ENCODE results near the gene ZNG1C. TPM values are rescaled to one million over a fixed set of nuclear protein-coding genes. Genes with fewer than 3 reads are reported as not detected.
"Not testable (repeated sequence)": the region's sequence is repeated elsewhere in the genome, so short reads cannot be mapped to it uniquely, and the experiment has no call there.

Gene ZNG1C
- 6.5 and 10.5 TPM in 2 replicates for total RNA-seq (2014; rRNA removed; shearing (Covaris generic); ENCODE audit: low replicate concordance)

DNA sequence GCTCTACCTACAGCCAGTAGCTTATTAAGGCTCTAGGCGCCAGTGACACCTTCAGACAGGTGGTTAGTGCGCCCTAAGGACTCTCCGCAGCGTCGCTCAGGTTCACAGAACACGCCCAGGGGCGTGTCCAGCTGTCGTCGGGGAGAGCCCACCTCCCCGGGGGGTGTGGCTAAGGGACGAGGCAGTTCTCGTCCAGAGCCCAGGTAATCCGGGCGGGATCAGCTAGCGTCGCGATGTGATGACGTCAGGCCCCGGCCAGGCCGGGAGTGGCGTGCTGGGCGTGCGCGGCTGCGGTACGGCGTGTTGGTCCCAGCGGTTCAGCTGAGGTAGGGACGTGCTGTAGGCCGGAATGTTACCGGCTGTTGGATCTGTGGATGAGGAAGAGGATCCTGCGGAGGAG lies at the start of gene ZNG1C:
Gene ZNG1C (plus strand): TSS at position 301 of the 400 bp plus-strand sequence. CDS start 49 bp downstream, at position 350.
- in situ Hi-C loops (cut with HindIII; ENCODE audit: low pct_unique_long_range_greater_than_20kb, low sequenced_read_pairs); DNase-seq (ENCODE audit: low read depth): not testable (repeated sequence)

DNA sequence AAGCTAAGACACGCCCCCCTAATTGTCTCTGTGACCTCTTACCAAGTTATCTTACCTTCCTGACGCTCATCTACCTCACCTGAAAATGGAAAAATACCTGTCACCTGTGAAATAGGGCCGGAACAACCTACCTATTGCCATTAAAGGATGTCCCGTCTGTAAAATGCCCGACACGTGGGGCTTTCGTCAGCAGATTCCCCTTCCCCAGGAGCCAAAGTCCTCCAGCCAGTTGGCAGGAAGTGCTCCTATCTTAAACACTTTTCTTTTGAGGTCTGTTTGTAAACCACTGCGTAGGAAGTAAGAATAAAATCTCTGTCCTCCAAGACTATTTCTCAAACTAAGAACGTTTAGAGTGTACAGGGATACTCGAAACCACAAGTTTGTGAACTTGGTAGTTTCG lies 654 bp downstream of the ZNG1C start:
- in situ Hi-C loops (cut with HindIII; ENCODE audit: low pct_unique_long_range_greater_than_20kb, low sequenced_read_pairs); DNase-seq (ENCODE audit: low read depth): not testable (repeated sequence)

DNA sequence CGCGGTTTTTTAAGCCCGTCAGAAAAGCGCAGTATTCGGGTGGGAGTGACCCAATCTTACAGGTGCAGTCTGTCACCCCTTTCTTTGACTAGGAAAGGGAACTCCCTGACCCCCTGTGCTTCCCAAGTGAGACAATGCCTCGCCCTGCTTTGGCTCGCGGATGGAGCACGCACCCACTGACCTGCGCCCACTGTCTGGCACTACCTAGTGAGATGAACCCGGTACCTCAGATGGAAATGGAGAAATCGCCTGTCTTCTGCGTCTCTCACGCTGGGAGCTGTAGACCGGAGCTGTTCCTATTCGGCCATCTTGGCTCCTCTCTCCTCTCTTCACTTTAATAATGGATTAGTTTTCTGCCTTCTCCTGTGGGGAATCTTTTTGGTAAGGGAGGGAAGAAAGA lies 39.3 kb downstream of the ZNG1C start:
- DNase-seq (ENCODE audit: low read depth); in situ Hi-C loops (cut with HindIII; ENCODE audit: low pct_unique_long_range_greater_than_20kb, low sequenced_read_pairs): not testable (repeated sequence)

- in situ Hi-C loops (cut with HindIII; ENCODE audit: low pct_unique_long_range_greater_than_20kb, low sequenced_read_pairs); DNase-seq (ENCODE audit: low read depth): not testable (repeated sequence)
These were observed 60.8 kb downstream of the ZNG1C start, which contains the start of gene FOXD4L3 for GRCh38 chr9:68302567-68302966. FOXD4L3 (plus strand) TSS chr9:68302867; CDS start chr9:68302952, 85 bp downstream.

DNA sequence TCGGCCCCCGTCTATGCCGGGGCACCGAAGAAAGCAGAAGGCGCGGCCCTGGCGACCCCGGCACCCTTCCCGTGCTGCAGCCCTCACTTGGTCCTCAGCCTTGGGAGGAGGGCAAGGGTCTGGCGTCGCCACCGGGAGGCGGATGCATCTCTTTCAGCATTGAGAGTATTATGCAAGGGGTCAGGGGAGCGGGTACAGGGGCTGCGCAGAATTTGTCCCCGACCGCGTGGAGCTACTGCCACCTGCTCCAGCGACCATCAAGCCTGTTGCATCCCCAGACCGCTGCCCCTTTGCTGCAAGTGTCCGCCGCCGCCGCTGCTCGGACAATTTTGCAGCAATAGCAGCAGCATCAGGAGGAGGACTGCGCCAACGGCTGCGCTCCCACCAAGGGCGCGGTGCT lies 62.0 kb downstream of the ZNG1C start:
- in situ Hi-C loops (cut with HindIII; ENCODE audit: low pct_unique_long_range_greater_than_20kb, low sequenced_read_pairs); DNase-seq (ENCODE audit: low read depth): not testable (repeated sequence)

GRCh38 chr9:68304212-68304611 lies 62.4 kb downstream of the ZNG1C start:
- DNase-seq (ENCODE audit: low read depth); in situ Hi-C loops (cut with HindIII; ENCODE audit: low pct_unique_long_range_greater_than_20kb, low sequenced_read_pairs): not testable (repeated sequence)

DNA sequence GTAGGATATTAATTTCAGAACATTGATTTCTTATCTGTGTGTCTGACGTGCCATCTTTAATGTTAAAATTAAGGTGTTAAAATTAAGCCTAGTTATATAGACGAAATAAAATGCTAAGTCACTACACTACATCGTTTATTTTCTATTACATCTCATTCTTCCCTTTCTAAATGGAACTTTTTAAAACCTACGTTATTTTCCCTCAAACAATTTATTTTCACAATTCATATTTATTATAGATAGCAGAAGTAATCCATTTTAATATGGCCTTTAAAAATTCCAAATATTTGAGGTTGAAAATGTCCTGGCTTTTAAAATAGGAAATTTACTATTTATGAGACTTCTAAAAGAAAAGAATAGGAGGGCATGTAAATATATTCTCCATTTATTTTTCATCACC lies 63.0 kb downstream of the ZNG1C start:
- DNase-seq (ENCODE audit: low read depth); in situ Hi-C loops (cut with HindIII; ENCODE audit: low pct_unique_long_range_greater_than_20kb, low sequenced_read_pairs): not testable (repeated sequence)

- in situ Hi-C loops (cut with HindIII; ENCODE audit: low pct_unique_long_range_greater_than_20kb, low sequenced_read_pairs); DNase-seq (ENCODE audit: low read depth): not testable (repeated sequence)
These were observed 64.0 kb downstream of the ZNG1C start for GRCh38 chr9:68305680-68306285.

GRCh38 chr9:68306391-68306964 lies 64.7 kb downstream of the ZNG1C start:
- DNase-seq (ENCODE audit: low read depth); in situ Hi-C loops (cut with HindIII; ENCODE audit: low pct_unique_long_range_greater_than_20kb, low sequenced_read_pairs): not testable (repeated sequence)

- DNase-seq (ENCODE audit: low read depth); in situ Hi-C loops (cut with HindIII; ENCODE audit: low pct_unique_long_range_greater_than_20kb, low sequenced_read_pairs): not testable (repeated sequence)
These were observed 65.3 kb downstream of the ZNG1C start for GRCh38 chr9:68307127-68307526.

GRCh38 chr9:68307654-68308053 lies 65.9 kb downstream of the ZNG1C start:
- DNase-seq (ENCODE audit: low read depth); in situ Hi-C loops (cut with HindIII; ENCODE audit: low pct_unique_long_range_greater_than_20kb, low sequenced_read_pairs): not testable (repeated sequence)

DNA sequence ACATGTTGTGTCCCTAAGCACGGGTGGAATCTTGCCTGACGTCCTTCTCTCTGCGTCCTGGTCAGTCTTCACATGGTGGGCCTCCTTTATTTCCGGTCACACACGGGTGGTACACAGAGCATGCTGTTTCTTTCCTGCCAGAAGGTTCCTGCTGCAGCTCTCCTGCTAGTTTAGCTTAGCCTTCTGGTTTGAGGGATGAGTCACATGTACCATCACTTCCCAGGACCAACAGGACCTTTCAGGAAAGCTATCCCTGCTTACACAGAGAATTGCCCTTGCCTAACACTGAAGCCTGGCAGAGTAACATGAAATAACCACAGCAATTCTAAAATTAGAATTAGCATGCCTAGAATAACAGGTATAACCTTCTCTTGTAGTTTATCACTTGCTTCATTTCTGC lies 69.4 kb downstream of the ZNG1C start:
- DNase-seq (ENCODE audit: low read depth); in situ Hi-C loops (cut with HindIII; ENCODE audit: low pct_unique_long_range_greater_than_20kb, low sequenced_read_pairs): not testable (repeated sequence)

- in situ Hi-C loops (cut with HindIII; ENCODE audit: low pct_unique_long_range_greater_than_20kb, low sequenced_read_pairs); DNase-seq (ENCODE audit: low read depth): not testable (repeated sequence)
These were observed 76.4 kb downstream of the ZNG1C start for GRCh38 chr9:68318209-68318608.

- DNase-seq (ENCODE audit: low read depth); in situ Hi-C loops (cut with HindIII; ENCODE audit: low pct_unique_long_range_greater_than_20kb, low sequenced_read_pairs): not testable (repeated sequence)
These were observed 82.0 kb downstream of the ZNG1C start for GRCh38 chr9:68323749-68324148.

DNA sequence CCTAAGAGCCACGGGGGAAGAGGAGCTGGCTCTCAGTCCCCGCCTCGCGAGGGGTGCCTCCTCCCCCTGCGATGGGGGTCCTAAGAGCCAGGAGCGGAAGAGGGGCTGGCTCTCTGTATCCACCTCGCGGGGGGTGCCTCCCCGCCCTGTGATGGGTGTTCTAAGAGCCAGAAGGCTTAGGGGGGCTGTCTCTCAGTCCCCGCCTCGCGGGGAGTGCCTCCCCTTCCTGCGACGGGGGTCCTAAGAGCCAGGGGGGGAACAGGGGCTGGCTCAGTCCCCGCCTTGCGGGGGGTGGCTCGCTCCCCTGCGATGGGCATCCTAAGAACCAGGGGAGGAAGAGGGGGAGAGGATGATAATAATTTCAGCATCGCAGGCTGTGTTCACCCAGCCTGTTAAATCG lies 82.7 kb downstream of the ZNG1C start:
- DNase-seq (ENCODE audit: low read depth); in situ Hi-C loops (cut with HindIII; ENCODE audit: low pct_unique_long_range_greater_than_20kb, low sequenced_read_pairs): not testable (repeated sequence)

DNA sequence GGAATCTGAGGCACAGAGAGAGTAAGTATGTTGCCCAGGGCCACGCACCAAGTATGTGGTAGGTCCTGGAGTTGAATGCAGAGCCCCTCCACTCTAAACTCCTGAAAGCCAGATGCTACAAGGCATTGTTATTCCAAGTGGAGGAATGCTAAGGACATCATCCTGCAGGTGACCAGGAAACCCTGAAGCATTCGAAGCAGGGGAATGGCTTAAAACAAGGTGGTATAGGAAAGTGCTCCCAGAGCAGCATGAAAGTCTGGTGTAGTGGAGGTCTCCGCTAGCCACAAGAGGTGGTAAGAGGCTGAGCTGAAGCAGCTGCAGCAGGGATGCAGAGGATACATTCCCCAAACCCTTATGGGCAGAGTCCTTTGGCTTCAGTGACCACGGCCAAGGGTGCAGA lies 87.3 kb downstream of the ZNG1C start:
- DNase-seq (ENCODE audit: low read depth); in situ Hi-C loops (cut with HindIII; ENCODE audit: low pct_unique_long_range_greater_than_20kb, low sequenced_read_pairs): not testable (repeated sequence)

DNA sequence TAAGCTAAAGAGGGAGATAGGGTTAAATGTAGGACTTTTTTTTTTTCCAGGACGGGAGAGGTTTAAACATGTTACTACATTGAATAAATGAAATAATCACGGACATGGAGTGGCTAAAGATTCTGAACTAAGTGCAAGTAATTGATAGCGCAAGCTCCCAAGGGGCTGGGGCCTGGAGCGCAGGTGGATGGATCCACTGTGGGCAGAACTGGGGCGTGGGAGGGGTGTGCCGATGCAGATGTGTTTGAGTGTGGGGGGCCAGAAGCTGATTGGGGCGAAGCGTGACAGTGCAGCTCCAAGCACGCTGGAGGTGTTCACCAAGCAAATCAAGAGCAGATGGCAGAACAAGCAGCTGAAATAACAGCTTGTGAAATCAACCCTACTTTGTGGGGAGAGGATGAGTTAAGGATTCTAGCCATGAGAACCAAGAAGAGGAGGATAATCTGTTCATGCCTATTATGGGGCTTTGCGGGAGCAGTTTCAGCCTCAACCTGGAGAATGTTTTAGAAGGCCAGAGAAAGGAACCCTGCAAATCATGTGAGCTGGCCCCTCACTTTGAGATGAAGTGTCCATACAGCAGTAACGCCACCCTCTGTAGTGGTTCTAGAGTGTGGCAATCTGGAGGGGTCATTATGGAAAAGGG lies 88.9 kb downstream of the ZNG1C start:
- in situ Hi-C loops (cut with HindIII; ENCODE audit: low pct_unique_long_range_greater_than_20kb, low sequenced_read_pairs), result not testable (repeated sequence)

DNA sequence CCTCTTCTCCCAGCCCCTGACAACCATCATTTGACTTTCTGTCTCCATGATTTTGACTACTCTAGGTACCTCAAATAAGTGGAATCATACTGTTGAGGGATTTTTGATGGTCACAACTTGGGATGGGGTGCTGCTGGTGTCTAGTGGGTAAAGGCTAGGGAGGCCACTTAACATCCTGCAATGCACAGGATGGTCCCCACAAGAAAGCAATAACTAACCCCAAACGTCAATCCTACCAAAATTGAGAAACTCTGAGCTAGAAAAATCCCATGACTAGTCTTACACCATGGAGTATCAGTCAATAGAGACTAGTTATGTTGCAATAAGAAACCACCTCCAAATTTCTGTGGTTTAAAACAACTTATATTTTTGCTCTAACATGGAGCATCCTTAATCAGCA lies 90.3 kb downstream of the ZNG1C start:
- DNase-seq (ENCODE audit: low read depth); in situ Hi-C loops (cut with HindIII; ENCODE audit: low pct_unique_long_range_greater_than_20kb, low sequenced_read_pairs): not testable (repeated sequence)

More for the DNA sequence above, 88.9 kb downstream of the ZNG1C start:
- DNase-seq (ENCODE audit: low read depth), result not testable (repeated sequence)

GRCh38 chr9:68335935-68336334 lies 94.2 kb downstream of the ZNG1C start:
- DNase-seq (ENCODE audit: low read depth); in situ Hi-C loops (cut with HindIII; ENCODE audit: low pct_unique_long_range_greater_than_20kb, low sequenced_read_pairs): not testable (repeated sequence)
